ENCODE results near the gene TPK1.

The TPK1 gene

DNA sequence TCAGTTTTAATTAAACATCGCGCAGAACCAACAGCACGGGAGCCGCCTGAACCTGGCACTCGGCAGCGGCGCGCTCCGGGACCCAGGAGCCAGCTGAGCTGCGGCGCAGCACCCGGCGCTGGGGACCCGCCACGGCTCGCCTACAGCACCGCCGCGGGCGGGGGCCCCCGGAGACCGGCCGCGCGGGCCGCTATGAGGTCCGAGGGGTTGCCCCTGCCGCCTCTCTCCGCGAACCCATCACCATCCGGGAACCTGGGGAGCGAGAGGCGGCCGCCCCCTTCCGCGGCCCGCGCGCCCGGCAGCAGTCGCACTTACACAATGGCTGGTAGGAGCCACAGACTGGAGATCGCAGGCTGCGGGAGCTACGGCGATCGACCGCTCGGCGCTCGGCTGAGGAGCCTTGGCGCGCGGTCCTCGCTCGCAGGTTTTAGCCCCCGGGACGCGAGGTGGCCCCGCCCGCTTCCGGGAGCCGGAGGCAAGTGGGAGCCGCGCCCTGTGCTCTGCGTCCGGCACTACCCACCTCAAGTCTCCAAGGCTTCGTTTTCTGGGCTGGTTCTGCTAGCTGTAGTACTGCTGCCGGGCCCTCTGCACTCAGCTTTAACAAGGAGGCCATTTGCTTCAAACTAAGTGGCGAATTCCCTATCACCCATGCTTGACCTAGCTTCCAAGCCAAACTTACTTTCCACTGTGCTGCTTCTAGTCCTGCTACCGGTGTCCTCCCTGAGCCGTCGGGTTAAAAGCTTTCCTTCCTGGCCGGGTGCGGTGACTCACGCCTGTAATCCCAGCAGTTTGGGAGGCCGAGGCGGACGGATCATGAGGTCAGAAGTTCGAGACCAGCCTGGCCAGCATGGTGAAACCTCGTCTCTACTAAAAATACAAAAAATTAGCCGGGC lies at the start of gene TPK1:
TSS of gene TPK1 (minus strand) at position 402 of the 893 bp plus-strand sequence. CDS start 451 bp downstream, outside the sequence.
- peak; percentile 90 for DNase-seq (ENCODE audit: low spot score)

DNA sequence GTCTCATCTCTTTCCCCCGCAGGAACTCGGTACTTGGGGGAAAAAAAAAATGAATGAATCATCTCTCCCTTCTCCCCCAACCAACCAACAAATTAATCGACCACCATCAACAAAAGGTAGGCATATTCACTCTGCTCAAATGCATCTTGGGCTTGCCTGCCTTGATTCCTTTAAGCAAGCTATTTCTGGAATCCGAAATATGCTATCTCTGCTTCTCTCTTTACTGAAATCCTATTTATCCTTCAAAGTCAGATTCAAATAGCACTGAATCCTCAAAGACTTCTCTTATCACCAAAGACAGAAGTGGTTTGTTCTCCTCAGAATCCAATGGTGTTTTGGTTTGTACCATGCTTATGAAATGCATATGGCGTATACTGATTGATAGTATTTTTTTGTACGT lies 49.6 kb upstream of the TPK1 start:
- no peak for DNase-seq (ENCODE audit: low spot score)

DNA sequence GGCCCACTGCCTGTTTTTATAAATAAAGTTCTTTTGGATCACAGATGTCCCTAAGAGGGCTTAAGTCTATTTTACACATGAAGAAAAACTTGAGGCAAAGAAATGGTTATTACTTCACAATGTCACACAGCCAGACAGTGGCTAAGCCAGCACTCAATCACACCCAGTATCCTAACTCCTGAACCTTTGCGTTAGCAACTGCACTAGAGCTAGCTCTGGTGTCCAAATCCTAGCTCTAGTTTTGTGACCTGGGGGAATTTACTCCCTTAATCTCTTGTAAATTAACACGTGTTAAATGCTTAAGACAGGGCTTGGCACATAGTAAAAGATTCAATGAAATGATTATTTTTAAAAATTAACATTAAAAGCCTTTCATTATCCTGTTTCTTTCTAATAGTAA lies 49.0 kb upstream of the TPK1 start:
- no peak for DNase-seq (ENCODE audit: low spot score)

DNA sequence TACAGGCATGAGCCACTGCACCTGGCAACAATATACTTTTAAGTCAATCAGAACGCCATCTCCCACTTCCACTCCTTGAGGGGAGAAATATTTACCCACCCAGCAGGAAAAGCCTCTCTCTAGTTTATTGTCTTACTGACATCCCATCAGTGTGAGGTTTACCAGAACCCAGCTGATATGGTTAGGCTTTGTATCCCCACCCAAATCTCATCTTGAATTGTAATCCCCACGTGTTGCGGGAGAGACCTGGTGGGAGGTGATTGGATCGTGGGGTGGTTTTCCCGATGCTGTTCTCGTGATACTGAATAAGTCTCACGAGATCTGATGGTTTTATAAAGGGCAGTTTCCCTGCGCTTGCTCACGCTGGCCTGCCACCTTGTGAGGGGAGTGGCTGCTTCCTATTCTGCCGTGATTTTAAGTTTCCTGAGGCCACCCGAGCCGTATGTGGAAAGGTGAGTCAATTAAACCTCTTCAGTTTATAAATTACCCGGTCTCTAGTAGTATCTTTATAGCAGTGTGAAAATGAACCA lies 37.5 kb upstream of the TPK1 start:
- no peak for DNase-seq (ENCODE audit: low spot score)

DNA sequence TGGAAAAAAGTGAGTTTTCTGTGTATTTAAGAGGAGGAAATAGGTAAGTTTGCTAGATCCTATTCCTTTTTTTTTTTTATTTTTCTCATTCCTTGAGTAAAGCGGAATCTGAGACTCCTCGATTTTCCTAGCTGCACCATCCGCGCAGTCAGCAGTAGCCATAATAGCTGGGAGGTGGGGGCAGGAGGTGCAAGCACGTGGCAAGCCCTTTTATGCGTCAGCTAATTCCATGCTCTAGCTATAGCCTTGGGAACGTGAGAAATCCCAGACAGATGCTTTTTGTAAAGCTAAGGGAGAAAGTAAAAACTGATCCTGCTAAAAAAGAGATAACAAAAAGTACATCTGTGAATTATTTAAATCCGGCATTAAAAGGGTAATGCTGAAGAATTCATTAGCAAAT lies 33.2 kb upstream of the TPK1 start:
- no peak for DNase-seq (ENCODE audit: low spot score)

DNA sequence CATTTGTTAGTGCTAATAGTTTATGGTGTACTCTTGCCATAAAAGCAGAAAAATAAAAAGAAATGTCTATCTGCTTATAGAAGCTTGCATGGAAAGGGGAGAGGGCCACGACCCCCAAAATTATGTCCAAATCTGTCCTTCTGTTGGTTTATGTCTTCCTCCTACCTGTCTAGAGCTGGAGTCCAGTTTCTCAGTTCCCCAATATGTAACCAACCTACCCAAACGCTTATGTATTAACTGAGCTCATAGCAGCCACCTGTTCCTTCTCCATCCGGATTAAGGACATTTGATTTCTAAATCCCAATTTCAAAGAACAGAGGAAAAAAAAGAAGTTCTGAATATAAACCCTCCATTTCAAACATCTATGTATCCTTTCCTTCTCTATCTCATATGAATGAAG lies 30.3 kb upstream of the TPK1 start:
- no peak for DNase-seq (ENCODE audit: low spot score)

DNA sequence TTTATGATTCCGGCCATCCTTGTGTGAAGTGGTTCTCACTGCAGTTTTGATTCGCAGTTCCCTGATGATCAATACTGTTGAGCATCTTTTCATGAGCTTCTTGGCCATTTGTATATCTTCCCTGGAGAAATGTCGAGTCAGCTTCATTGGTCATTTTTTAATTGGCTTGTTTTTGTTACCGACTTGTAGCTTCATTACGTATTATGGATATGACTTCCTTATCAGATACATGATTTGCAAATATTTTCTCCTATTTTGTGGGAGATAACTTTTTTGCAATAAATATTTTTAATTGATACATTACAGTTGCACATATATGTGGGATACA lies 27.4 kb upstream of the TPK1 start:
- DNase-seq (ENCODE audit: low spot score) = no peak

DNA sequence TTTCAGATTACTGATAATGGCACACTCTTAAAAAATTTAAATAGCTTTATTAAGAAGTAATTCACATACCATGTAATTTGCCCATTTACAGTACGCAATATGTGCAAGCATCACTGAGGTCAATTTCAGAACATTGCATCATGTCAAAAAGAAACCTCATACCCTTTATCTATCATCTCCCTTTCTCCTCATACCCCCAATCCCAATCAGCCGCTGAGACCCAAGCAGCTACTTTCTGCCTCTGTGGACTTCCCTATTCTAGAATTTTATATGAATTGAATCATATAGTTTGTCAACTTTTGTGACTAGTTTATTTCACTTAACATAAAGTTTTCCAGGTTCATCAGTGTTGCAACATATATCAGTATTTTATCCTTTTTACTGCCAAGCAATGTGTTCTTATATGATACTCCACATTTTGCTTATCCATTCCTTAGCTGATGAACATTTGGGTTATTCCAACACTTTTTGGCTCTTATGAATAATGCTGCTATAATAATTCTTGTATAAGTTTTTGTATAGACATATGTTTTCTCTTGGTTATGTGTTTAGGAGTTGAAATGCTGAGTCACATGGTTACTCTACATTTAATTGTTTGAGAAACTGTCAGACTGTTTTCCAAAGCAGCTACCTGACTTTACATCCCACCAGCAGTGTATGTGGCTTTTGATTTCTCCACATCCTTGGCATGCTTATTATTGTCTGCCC lies 26.9 kb upstream of the TPK1 start:
- DNase-seq (ENCODE audit: low spot score) = no peak

DNA sequence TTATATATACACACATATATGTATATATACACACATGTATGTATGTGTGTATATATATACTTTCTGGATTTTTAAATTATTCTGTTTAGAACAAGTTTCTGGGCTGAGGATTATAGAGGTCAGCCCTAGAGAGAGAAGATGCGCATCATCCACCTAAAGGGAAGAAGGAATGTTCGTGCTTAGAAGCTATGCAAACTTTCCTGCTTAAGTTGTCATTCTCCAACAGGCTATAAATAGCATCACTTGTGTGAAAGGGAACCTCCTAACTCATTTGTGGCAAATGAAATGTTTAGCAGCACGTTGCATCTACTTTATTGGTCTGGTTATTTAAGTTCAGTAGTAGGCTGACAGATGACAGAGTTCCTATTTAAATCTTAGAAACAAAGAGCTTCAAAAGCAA lies 23.9 kb upstream of the TPK1 start:
- DNase-seq (ENCODE audit: low spot score) = no peak

DNA sequence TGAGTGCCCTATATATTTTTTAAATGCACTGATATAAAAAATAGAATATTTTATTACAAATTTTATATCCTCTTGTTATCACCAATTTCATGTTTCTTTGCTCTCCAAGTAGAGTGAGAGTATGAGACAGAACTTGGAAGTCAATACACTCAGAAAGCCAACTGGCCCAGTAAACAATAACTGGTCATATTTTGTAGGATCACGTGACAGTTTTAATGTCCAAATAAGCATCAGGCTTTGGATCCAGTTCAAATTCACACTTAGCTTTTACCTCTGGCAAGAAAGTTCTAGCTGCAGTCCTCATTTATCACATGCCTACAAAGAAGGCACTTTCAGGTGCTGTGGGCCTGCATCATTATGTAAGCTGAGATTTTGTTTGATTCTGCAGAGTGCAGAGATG lies 21.6 kb upstream of the TPK1 start:
- DNase-seq (ENCODE audit: low spot score) = no peak

DNA sequence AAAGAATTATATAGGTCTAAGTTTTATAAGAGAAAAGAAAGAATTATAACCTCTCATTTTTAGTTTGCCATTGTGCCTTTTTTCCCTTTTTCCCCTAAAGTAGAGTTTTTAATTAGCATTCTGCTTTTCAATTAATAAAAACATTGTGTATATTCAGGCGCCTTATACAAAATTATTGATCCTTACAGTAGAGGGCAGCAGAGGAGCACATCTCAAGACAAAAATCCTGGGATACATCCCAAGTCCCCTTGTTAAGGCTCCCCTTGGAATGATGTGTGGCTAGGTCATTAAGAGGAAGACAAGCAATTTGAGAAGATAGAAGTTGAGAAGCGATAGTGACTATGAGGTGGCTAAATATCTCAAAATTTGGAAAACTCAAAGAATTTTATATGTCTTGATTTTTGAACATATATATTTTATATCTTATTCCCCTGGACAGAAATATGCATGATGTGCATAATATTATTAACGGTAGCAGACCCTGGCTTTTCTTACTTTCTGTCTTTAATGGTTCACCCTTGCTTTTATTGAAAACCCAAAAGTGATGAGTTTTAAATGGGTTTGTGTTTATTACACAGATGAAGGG lies 19.1 kb upstream of the TPK1 start:
- DNase-seq (ENCODE audit: low spot score) = peak; percentile 31

DNA sequence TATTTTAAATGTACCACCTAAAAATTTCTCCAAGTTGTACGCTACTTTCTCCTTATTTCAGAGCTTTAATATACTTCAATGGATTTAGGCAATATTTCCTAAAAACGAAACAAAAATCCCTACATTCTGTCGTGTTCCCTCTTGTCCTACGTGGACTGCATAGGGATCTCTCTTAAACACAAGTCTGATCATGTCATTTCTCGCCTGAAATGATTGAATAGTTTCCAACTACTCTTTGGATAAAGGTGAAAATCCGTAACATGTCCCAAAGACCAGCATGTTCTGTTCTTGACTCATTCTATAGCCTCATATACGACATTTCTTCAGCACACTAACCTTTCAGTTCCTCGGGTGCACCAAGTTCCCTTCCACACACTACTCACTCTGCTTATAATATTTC lies 17.7 kb upstream of the TPK1 start:
- DNase-seq (ENCODE audit: low spot score) = no peak

DNA sequence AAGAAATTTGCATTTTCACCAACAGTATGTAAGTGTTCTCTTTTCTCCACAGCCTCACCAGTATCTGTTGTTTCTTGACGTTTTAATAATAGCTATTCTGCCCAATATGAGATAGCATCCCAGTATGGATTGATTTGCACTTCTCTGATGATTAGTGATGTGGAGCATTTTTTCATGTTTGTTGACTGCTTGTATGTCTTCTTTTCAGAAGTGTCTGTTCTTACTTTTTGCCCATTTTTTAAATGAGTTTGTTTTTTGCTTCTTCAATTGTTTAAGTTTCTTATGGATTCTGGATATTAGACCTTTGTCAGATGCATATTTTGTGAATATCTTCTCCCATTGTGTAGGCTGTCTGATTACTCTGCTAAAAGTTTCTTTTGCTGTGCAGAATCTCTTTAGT lies 12.2 kb upstream of the TPK1 start:
- no peak for DNase-seq (ENCODE audit: low spot score)

DNA sequence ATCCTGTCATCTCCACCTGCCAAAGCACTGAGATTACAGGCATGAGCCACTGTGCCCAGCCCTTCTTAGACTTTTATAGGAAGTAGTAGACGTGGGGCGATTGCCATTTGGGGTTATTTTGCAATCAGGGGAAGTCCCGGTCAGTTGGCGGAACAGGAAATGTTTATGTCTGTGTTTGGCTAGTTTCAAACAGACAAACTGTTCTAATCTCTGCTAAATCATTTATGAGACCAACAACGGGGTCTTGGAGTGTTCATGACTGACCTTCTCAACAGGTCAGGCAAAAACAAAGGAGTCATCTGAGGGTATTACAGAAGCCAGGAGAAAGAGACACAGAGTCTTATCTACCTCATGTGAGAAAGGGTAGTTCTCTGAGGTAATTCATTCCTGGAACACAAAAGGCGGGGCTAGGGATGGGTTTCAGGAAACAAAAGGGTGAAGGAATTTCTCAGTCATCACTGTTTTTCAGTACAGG lies 6.6 kb upstream of the TPK1 start:
- DNase-seq (ENCODE audit: low spot score) = no peak

DNA sequence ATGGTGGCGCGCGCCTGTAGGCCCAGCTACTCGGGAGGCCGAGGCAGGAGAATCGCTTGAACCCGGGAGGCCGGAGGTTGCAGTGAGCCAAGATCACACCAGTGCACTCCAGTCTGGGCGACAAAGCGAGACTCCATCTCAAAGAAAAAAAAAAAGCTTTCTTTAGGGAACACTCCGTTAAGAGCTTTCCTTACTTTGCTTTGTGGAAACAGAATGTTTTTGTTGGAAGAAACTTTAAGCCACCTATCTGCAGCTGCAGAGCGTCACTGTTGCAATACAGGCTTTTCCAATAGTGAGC lies 641 bp upstream of the TPK1 start:
- no peak for DNase-seq (ENCODE audit: low spot score)

DNA sequence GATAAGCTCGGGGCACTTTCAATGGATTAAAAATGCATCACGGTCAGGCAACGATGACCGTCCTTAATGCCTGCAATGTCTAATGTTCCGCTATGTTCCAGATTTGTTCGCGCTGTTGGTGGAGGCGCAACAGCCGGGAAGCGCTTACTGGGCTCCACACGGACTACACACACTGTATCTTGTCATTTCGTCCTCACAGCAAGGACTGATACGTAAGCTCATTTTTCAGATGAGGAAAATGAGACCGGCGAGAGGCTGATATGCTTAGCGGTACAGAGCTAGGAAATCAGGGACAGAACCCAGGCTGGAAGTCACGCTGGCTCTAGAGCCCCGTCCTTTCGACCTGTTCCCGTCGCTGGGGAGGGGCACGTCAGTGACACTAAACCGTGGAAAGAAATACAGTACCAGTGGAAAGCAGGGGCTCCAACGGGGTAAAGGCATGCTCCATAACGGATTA lies 670 bp downstream of the TPK1 start:
- peak; percentile 79 for DNase-seq (ENCODE audit: low spot score)

DNA sequence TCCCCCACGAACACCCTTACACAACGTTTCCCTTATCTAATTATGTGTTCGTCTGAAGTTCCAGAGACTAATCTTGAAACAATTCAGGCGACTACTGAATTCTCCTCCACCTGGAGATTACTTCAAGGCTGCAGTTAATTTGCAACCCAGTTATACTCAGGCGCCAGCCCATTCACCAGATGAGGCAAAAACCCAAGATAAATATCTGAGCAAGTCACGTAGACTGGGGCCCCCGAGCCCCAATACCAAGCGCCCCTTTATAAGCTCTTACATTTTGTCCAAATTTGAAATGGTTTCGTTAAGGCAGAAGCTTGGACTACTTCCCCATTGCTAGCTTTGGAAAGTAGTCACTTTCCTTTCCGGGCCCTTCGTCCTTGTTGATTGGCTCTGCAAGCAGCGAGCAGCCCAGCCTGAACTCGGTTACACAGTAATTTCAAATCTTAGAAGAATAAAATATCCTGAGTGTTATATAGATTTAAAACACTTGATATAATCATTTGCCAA lies 1.2 kb downstream of the TPK1 start:
- DNase-seq (ENCODE audit: low spot score) = no peak

DNA sequence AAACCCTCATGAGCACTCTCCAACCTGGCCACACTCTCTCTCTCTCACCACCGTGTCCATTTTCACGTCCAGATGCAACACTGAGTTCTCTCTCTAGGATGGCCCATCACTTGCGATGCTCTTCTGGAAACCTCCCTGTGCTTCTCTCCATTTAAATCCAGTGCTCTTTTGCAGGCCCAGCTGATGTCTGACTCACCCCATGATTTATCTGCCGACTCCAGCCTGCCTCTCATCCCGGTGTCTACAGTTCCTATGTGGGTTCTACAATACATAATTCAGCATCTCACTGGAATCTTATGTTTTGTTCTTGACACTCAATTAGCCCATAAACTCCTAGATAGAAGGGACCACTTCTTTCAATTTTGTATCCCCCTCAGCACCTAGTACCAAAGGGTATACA lies 5.0 kb downstream of the TPK1 start:
- DNase-seq (ENCODE audit: low spot score) = no peak

DNA sequence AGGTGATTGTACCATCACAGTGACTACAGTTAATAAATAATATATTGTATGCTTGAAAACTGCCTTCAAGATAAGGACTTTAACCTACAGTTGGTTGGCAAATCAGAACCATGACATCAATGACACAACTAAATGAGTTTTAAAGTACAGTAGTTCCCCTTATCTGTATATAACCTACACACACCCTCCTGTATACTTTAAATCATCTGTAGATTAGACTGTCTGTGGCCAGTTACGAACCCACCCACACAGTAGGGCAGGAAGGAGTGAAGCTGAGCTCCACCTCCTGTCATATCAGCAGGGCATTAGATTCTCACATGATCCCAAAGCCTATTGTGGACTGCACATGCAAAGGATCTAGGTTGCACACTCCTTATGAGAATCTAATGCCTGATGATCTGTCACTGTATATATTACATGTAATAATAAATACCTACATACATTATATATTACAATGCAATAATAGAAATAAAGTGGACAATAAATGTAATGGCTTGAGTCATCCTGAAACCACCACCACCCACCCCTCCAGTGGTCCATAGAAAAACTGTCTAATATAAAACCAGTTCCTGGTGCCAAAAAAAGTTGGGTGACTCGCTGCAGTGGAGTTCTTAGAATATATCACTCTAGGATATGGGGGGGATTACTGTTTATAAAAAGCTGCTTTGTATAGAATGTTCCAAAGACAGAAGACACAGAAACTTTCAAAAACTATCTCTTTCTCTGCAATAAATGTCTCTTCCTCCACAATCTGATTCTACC lies 5.6 kb downstream of the TPK1 start:
- DNase-seq (ENCODE audit: low spot score) = no peak

DNA sequence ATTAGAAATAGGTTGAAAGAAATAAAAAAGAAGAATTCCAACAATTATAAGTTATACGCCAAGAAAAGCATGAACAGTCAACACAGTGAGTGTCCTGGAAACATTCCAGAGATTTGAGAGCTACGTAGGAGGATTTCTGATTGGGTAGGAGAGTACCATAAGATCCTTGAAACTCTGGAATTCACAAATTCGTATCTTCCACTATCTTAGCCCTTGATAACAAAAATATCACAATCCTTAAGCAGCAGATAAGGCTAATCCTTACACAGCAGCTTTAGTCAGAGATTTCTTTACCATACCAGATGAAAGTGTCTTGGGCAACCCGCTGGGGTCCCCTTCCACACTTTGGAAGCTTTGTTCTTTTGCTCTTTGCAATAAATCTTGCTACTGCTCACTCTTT lies 8.2 kb downstream of the TPK1 start:
- no peak for DNase-seq (ENCODE audit: low spot score)

DNA sequence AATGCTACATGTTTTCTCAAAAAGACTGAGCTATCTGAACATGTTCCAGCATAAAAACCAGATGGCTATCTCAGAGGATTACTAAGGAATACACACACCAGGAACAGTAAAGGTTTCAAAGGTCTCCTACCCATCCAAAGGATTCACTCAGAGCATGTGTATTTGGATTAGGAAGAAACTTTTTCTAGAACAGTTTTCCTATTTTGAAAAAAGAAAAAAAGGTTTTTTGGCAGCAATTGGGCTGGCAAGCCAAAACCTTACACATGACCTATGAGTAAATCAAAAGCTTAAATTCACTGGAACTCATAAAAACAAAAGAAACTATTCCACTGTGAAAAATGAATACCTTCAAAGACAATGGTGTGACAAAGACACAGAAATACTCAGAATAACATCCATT lies 9.6 kb downstream of the TPK1 start:
- DNase-seq (ENCODE audit: low spot score) = no peak

DNA sequence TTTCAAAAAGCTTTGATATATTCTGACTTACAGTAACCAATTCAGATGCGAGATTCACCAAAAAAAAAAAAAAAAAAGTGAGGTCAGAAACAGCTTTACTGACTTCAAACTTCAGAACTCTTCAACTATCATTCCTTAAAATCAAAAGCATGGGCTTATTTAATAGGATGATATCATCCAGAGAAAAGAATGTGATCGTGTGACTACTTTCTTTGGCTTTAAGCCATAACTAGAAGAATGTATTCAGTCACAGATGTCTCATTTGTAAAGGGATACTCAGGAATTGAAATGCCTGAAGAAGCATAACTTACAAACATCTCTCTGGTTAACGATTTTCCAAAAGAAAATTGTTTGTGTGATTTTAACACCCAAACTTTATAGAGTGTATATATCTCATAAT lies 11.5 kb downstream of the TPK1 start:
- no peak for DNase-seq (ENCODE audit: low spot score)

Measured in cerebellar cortex (tissue), 1 donor.